Stimulated activated CD4-positive, alpha-beta T cell treated with anti-CD3 and anti-CD28 coated beads, Interleukin-4, amount 100 ng/mL, for 24 hours (primary cell): ENCODE results near the gene RRAGC.
"Not testable (repeated sequence)": the region's sequence is repeated elsewhere in the genome, so short reads cannot be mapped to it uniquely, and the experiment has no call there.

Experiments used
- DNase-seq: peaks from one replicate; pipeline ENCODE4 v3.0.0-alpha.2; 2020

RRAGC gene

GRCh38 chr1:38814984-38815464 is 44.5 kb downstream of the RRAGC start:
- no peak for DNase-seq

GRCh38 chr1:38814444-38814983 is 45.1 kb downstream of the RRAGC start:
- DNase-seq: no peak

GRCh38 chr1:38812981-38813380 is 46.6 kb downstream of the RRAGC start:
- no peak for DNase-seq

- DNase-seq: not testable (repeated sequence)
Observed at GRCh38 chr1:38811466-38811865, 48.1 kb downstream of the RRAGC start.

GRCh38 chr1:38806090-38806489 is 53.5 kb downstream of the RRAGC start:
- DNase-seq: no peak

- no peak for DNase-seq
Observed at GRCh38 chr1:38805036-38805435, 54.5 kb downstream of the RRAGC start.

- no peak for DNase-seq
Observed at GRCh38 chr1:38804062-38804886, 55.3 kb downstream of the RRAGC start.

- DNase-seq: no peak
Observed at GRCh38 chr1:38803647-38804046, 55.9 kb downstream of the RRAGC start.

GRCh38 chr1:38800720-38801671 is 58.6 kb downstream of the RRAGC start:
- DNase-seq: no peak

- DNase-seq: no peak
Observed at GRCh38 chr1:38793299-38793698, 66.3 kb downstream of the RRAGC start.

GRCh38 chr1:38791892-38792291 is 67.7 kb downstream of the RRAGC start:
- DNase-seq: no peak

- no peak for DNase-seq
Observed at GRCh38 chr1:38791164-38791515, 68.4 kb downstream of the RRAGC start.

- no peak for DNase-seq
Observed at GRCh38 chr1:38790422-38791163, 69.0 kb downstream of the RRAGC start.

GRCh38 chr1:38789498-38790169 is 69.9 kb downstream of the RRAGC start:
- DNase-seq: no peak

- no peak for DNase-seq
Observed at GRCh38 chr1:38788341-38789336, 70.9 kb downstream of the RRAGC start.
